ENCODE data around the gene RAB36. TPM values are rescaled to one million over a fixed set of nuclear protein-coding genes. Genes with fewer than 3 reads are reported as not detected.
A peak's percentile ranks its signal among the peaks of the same experiment; 100 is the strongest.

RAB36 gene
- total and polyA plus RNA-seq, 2 donors (not counting 1 experiment from before 2014, with no cell fraction given), result 1.1 to 3.3 TPM

DNA sequence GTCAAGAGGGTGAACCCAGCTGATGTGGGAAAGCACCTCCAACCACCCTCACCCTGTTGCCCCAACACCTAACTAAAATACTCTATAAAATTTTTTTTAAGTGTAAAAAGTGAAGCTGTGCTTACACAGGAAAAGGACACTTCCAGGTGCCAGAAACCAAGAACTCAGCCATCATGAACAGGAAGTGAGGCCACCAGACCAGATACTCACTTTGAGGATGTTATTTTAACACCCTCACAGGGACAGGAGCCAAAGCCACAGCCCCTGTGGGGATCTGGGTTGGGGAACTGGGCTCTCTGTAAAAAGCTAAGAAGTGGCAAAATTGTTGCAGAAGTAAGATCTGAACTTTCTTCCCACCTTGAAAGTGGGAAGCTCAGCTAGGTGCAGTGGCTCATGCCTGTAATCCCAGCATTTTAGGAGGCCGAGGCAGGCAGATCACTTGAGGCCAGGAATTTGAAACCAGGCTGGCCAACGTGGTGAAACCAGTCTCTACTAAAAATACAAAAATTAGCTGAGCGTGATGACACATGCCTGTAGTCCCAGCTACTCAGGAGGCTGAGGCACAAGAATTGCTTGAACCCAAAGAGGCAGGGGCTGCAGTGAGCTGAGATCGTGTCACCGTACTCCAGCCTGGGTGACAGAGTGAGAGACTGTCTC lies 7.2 kb upstream of the RAB36 start:
- peak overlapping the region; percentile 65 for H3K4me3 Mint-ChIP-seq
- DNase-seq, result peak; percentile 89
- H3K4me1 Mint-ChIP-seq, result peaks cover 54% of the 10 kb centered on the region
- H3K36me3 ChIP-seq (replicated peaks in 1 of 2; ENCODE audit: control extremely low read depth in 1 of 2, control insufficient read depth in 1 of 2, extremely low read depth in 1 of 2, insufficient read depth in 2 of 2, low read length in 1 of 2), result no peaks in the 10 kb centered on the region
- H3K9ac ChIP-seq (ENCODE audit: low read length), result peak overlapping the region; percentile 16
- no peaks in the 10 kb centered on the region for H3K27me3 ChIP-seq (replicated peaks in 1 of 4; ENCODE audit: control extremely low read depth in 1 of 4, control insufficient read depth in 3 of 4, insufficient read depth in 4 of 4, low read length in 3 of 4)
- peak; percentile 50 for ATAC-seq (ENCODE audit: low read depth)
- H3K79me2 ChIP-seq (ENCODE audit: control insufficient read depth, insufficient read depth, low read length), result no peaks in the 10 kb centered on the region
- no peaks in the 10 kb centered on the region for H3K9me3 Mint-ChIP-seq (ENCODE audit: insufficient read depth)
- no peaks in the 10 kb centered on the region for H3K9me3 ChIP-seq (ENCODE audit: control extremely low read depth in 1 of 3, control insufficient read depth in 2 of 3, insufficient read depth in 1 of 3, low read length in 2 of 3)
- peak overlapping the region; percentile 89 for H3K27ac Mint-ChIP-seq
- peaks cover 59 to 72% of the 10 kb centered on the region in 2 donors for H3K4me1 ChIP-seq (ENCODE audit: control insufficient read depth in 2 of 2, insufficient read depth in 2 of 2, low read length in 2 of 2)
- H3K4me2 ChIP-seq (replicated peaks; ENCODE audit: low read depth, low read length, poor library complexity, severe bottlenecking), result peak overlapping the region; percentile 55
- no peak overlapping the region for H2AFZ ChIP-seq (ENCODE audit: insufficient read depth, low read depth, low read length, poor library complexity, severe bottlenecking)
- peak overlapping the region; percentile 89 to 91 for H3K27ac ChIP-seq (ENCODE audit: low read length in 2 of 2)
- whole genome bisulfite sequencing (ENCODE audit: insufficient coverage), result 0% methylated on average over 3 of the region's 5 CpGs
- POLR2A ChIA-PET, result interaction anchor here (0.7 kb wide), 3 partner anchors 38 to 976 kb away, joined by 3 to 4 read pairs (median 3); no protein-coding TSS in a partner anchor
- peak overlapping the region in 1 of 5 experiments; percentile 21 for H3K4me3 ChIP-seq (ENCODE audit: control extremely low read depth in 1 of 5, extremely low read depth in 1 of 5, insufficient read depth in 1 of 5, low read depth in 2 of 5, low read length in 4 of 5)
- H4K20me1 ChIP-seq (ENCODE audit: control insufficient read depth, insufficient read depth, low read length, poor library complexity, severe bottlenecking), result no peaks in the 10 kb centered on the region
- intact Hi-C loops (cut with micrococcal nuclease), result loop anchor here (10.0 kb wide), 1 partner anchor 83 kb away; no protein-coding TSS in a partner anchor
- H3K27me3 Mint-ChIP-seq, result no peaks in the 10 kb centered on the region
- CTCF ChIA-PET, result interaction anchor here (0.6 to 17.0 kb wide), 16 partner anchors 8 to 324 kb away, joined by 3 to 556 read pairs (median 4); partner anchors contain the start of gene BCR
- TF ChIP-seq EZH2 (IDR thresholded peaks at IDR 0.05; ENCODE audit: borderline replicate concordance, insufficient read depth, low read depth, low read length, poor library complexity, severe bottlenecking), result no peak
- TF ChIP-seq, protein P1, sequence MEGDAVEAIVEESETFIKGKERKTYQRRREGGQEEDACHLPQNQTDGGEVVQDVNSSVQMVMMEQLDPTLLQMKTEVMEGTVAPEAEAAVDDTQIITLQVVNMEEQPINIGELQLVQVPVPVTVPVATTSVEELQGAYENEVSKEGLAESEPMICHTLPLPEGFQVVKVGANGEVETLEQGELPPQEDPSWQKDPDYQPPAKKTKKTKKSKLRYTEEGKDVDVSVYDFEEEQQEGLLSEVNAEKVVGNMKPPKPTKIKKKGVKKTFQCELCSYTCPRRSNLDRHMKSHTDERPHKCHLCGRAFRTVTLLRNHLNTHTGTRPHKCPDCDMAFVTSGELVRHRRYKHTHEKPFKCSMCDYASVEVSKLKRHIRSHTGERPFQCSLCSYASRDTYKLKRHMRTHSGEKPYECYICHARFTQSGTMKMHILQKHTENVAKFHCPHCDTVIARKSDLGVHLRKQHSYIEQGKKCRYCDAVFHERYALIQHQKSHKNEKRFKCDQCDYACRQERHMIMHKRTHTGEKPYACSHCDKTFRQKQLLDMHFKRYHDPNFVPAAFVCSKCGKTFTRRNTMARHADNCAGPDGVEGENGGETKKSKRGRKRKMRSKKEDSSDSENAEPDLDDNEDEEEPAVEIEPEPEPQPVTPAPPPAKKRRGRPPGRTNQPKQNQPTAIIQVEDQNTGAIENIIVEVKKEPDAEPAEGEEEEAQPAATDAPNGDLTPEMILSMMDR (IDR thresholded peaks at IDR 0.05), result no peak

All from B cell (primary cell).